Measurements from ENCODE around the gene UBA5.

Gene UBA5

GRCh38 chr3:132721479-132722164 lies 61.5 kb downstream of the UBA5 start:
- no peak for DNase-seq

GRCh38 chr3:132722165-132723023 lies 62.3 kb downstream of the UBA5 start, which contains the start of gene NPHP3:
Gene NPHP3, minus strand, starts transcription at chr3:132722409. Its CDS starts 54 bp downstream, at chr3:132722355.
- DNase-seq, result peak; percentile 95

- DNase-seq, result no peak
Measured at GRCh38 chr3:132723024-132723950, 63.2 kb downstream of the UBA5 start.

GRCh38 chr3:132726341-132726823 lies 66.3 kb downstream of the UBA5 start:
- DNase-seq, result no peak

Data from effector CD4-positive, alpha-beta T cell (primary cell).